ENCODE results near the gene NTN1. TPM values are rescaled to one million over a fixed set of nuclear protein-coding genes. Genes with fewer than 3 reads are reported as not detected.
A peak's percentile ranks its signal among the peaks of the same experiment; 100 is the strongest.

The NTN1 gene
- total and polyA plus RNA-seq, 7 experiments from 2014 or later, result 0.07 to 0.12 (median 0.11) TPM; not detected in 4

DNA sequence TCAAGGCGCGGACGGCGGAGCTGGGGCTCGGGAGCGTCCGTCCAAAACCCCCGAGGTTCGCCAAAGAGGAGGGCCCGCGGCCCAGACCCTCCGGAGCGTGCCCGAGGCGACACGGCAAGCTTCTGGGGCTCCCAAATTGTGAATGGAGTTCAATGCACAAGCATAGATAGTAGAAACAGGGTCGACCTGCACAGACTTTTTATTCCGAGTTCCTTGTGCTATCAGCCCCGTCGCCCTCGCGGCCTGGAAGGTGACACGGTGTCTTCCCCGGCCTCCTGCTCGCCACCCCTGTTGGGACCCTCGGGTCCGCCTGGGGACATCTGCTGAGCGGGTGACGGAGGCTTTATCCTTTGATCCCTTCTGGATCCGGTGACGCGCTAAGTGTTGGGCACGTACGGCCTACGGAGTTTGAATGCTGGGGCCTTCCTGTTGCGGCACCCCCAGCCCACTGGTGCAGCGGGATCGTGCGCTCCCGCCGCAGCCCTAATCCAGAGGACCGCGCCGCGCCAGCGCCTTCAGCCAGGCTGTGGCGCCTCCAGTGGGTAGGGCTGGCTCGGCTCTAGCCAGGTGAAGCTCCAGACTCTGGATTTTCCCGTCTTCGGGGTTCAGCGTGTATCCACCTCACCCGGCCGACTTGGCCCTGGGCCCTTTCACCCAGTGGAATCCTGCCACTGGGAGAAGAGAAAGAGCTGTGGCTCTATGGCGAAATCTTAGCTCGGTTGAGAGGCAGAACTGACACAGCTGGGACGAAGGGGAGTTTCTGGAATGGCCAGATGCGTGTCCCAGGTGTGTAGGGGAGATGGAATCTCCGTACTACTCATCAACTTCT lies 17.0 kb upstream of the NTN1 start:
- POLR2A ChIA-PET, result interaction anchor here (0.6 kb wide), 1 partner anchor 75 kb away, joined by 9 read pairs; no protein-coding TSS in a partner anchor
- peak overlapping the region; percentile 20 for H3K4me3 ChIP-seq (ENCODE audit: low read length)
- ATAC-seq (no peak), DNase-seq (peak in 1 of 9 donors; percentile 7)
- H3K4me3 Mint-ChIP-seq, result peak overlapping the region in 8 of 10 donors; percentile 9 to 81 (median 57)
- H3K27ac Mint-ChIP-seq, result no peak overlapping the region
- no peak overlapping the region for H3K27ac ChIP-seq (ENCODE audit: low read depth, low read length)
- CTCF ChIA-PET, result no interaction called here
- peaks cover 0 to 12% (median 2%) of the 10 kb centered on the region in 11 donors for H3K9me3 Mint-ChIP-seq
- H3K27me3 Mint-ChIP-seq, result peaks cover 65 to 87% (median 74%) of the 10 kb centered on the region in 5 donors
- peaks cover 5 to 18% (median 12%) of the 10 kb centered on the region in 7 donors for H3K4me1 Mint-ChIP-seq
- intact Hi-C loops (cut with micrococcal nuclease), result loop anchor here in 1 of 2 donors (10.0 kb wide), 1 partner anchor 370 kb away; the partner anchor contains the start of gene MYH10
- H3K36me3 ChIP-seq (ENCODE audit: control insufficient read depth in 2 of 3, insufficient read depth in 3 of 3, low read length in 3 of 3), result no peaks in the 10 kb centered on the region
- H3K36me3 Mint-ChIP-seq, result peaks cover 0 to 8% (median 4%) of the 10 kb centered on the region in 5 donors
- peaks cover 0 to 18% of the 10 kb centered on the region in 2 donors for H3K27me3 ChIP-seq (ENCODE audit: control insufficient read depth in 2 of 2, insufficient read depth in 2 of 2, low read length in 2 of 2)
- peaks cover 0 to 14% of the 10 kb centered on the region in 2 donors for H3K4me1 ChIP-seq (ENCODE audit: control insufficient read depth in 2 of 2, insufficient read depth in 2 of 2, low read length in 2 of 2)
- peaks cover 0 to 5% (median 0%) of the 10 kb centered on the region in 3 experiments for H3K9me3 ChIP-seq (ENCODE audit: control insufficient read depth in 2 of 3, low read length in 3 of 3)

DNA sequence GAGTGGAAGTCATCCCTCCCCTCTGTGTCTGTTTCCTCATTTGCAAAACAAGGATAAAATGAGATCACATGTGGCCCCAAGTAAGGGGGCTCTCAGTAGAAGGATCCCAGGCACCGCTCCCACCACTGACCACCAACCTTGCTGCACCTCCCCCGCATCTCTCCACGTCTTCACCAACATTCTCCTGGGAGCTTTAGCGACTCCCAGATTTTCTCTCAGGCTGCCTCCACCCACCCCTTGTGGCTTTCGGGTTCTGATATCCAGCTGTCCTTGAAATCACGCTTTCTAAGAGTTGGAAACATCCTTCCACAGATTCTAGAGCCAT lies 16.4 kb upstream of the NTN1 start:
- POLR2A ChIA-PET, result interaction anchor here (0.6 kb wide), 1 partner anchor 74 kb away, joined by 9 read pairs; no protein-coding TSS in a partner anchor

DNA sequence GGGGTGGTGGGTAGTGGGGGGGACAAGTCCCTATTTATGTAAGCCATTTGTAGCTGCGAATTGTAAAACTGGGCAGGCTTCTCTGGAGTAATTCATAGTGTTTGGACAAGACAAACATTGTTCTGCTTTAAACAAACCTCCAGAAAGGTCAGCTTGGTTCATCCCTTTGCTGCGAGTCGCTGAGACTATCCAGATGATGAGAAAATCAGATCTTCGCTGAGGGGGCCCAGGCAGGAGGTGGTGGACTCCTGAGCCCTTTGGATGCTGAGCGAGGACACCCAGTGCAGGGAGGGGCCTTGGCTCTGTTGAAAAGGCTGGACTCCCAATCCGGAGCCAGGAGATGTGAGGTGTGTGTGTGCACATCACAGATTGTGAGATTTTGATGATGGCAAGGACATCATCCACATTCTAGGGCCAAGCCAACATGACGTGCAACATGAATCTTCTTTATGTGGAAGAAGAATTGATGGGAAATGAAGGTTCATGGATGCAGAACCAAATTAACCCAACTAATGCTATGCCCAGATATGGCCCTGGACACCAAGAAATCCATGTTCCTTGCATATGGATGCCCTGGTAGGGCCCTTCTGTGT lies 15.0 kb upstream of the NTN1 start:
- intact Hi-C loops (cut with micrococcal nuclease), result loop anchor here in 1 of 2 donors (10.0 kb wide), 1 partner anchor 371 kb away; the partner anchor contains the start of gene MYH10
- H3K27me3 ChIP-seq (ENCODE audit: control insufficient read depth in 2 of 2, insufficient read depth in 2 of 2, low read length in 2 of 2), result peaks cover 0 to 18% of the 10 kb centered on the region in 2 donors
- H3K4me3 ChIP-seq (ENCODE audit: low read length), result no peak overlapping the region
- Mint-ChIP-seq H3K27me3 (peaks cover 69 to 86% (median 75%) of the 10 kb centered on the region in 5 donors), H3K36me3 (peaks cover 0 to 10% (median 4%) of the 10 kb centered on the region in 5 donors), H3K4me3 (no peak overlapping the region), H3K27ac (no peak overlapping the region), H3K4me1 (peaks cover 5 to 18% (median 12%) of the 10 kb centered on the region in 7 donors), H3K9me3 (peaks cover 0 to 12% (median 2%) of the 10 kb centered on the region in 11 donors)
- no peak overlapping the region for H3K27ac ChIP-seq (ENCODE audit: low read depth, low read length)
- ATAC-seq (no peak), DNase-seq (no peak)
- H3K4me1 ChIP-seq (ENCODE audit: control insufficient read depth in 2 of 2, insufficient read depth in 2 of 2, low read length in 2 of 2), result peaks cover 0 to 14% of the 10 kb centered on the region in 2 donors
- POLR2A ChIA-PET, result no interaction called here
- no peaks in the 10 kb centered on the region for H3K36me3 ChIP-seq (ENCODE audit: control insufficient read depth in 2 of 3, insufficient read depth in 3 of 3, low read length in 3 of 3)
- CTCF ChIA-PET, result interaction anchor here (0.7 kb wide), 1 partner anchor 12 kb away, joined by 3 read pairs; no protein-coding TSS in a partner anchor
- H3K9me3 ChIP-seq (ENCODE audit: control insufficient read depth in 2 of 3, low read length in 3 of 3), result peaks cover 0 to 5% (median 0%) of the 10 kb centered on the region in 3 experiments

More for the DNA sequence above, 16.4 kb upstream of the NTN1 start:
- H3K27me3 ChIP-seq (ENCODE audit: control insufficient read depth in 2 of 2, insufficient read depth in 2 of 2, low read length in 2 of 2), result peaks cover 0 to 18% of the 10 kb centered on the region in 2 donors
- Mint-ChIP-seq H3K27me3 (peaks cover 70 to 86% (median 75%) of the 10 kb centered on the region in 5 donors), H3K4me3 (peak overlapping the region in 7 of 10 donors; percentile 47 to 81 (median 60)), H3K9me3 (peaks cover 0 to 12% (median 2%) of the 10 kb centered on the region in 11 donors), H3K27ac (no peak overlapping the region), H3K4me1 (peaks cover 5 to 18% (median 12%) of the 10 kb centered on the region in 7 donors), H3K36me3 (peaks cover 0 to 10% (median 4%) of the 10 kb centered on the region in 5 donors)
- intact Hi-C loops (cut with micrococcal nuclease), result loop anchor here in 1 of 2 donors (10.0 kb wide), 1 partner anchor 370 kb away; the partner anchor contains the start of gene MYH10
- H3K4me1 ChIP-seq (ENCODE audit: control insufficient read depth in 2 of 2, insufficient read depth in 2 of 2, low read length in 2 of 2), result peaks cover 0 to 14% of the 10 kb centered on the region in 2 donors
- peaks cover 0 to 5% (median 0%) of the 10 kb centered on the region in 3 experiments for H3K9me3 ChIP-seq (ENCODE audit: control insufficient read depth in 2 of 3, low read length in 3 of 3)
- CTCF ChIA-PET, result no interaction called here
- no peak for ATAC-seq
- H3K4me3 ChIP-seq (ENCODE audit: low read length), result no peak overlapping the region
- DNase-seq, result no peak
- no peak overlapping the region for H3K27ac ChIP-seq (ENCODE audit: low read depth, low read length)
- no peaks in the 10 kb centered on the region for H3K36me3 ChIP-seq (ENCODE audit: control insufficient read depth in 2 of 3, insufficient read depth in 3 of 3, low read length in 3 of 3)

DNA sequence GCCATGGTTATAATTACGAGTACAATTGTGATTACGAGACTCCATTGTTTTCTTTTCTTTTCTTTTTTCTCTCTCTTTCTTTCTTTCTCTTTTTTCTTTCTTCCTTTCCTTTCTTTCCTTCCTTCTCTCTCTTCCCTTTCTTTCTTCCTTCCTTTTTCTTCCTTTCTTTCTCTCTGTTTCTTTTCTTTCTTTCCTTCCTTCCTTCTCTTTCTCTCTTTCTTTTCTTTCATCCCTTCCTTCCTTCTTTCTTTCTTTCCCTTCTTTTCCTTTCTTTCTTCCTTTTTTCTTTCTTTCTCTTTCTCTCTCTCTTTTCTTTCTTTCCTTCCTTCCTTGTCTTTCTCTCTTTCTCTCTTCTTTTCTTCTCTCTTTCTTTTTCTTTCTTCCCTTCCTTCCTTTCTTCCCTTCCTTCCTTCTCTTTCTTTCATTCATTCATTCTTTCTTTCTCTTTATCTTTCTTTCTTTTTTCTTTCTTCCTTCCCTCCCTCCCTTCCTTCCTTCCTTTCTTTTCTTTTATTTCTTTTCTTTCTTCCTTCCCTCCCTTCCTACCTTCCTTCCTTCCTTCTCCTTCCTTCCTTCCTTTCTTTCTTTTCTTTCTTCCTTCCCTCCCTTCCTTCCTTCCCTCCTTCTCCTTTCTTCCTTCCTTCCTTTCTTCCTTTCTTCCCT lies 14.1 kb upstream of the NTN1 start:
- ATAC-seq (no peak), DNase-seq (no peak)
- Histone ChIP-seq H3K27me3 (ENCODE audit: control insufficient read depth in 2 of 2, insufficient read depth in 2 of 2, low read length in 2 of 2) (peaks cover 0 to 18% of the 10 kb centered on the region in 2 donors), H3K4me1 (ENCODE audit: control insufficient read depth in 2 of 2, insufficient read depth in 2 of 2, low read length in 2 of 2) (peaks cover 0 to 14% of the 10 kb centered on the region in 2 donors), H3K4me3 (ENCODE audit: low read length) (no peak overlapping the region), H3K27ac (ENCODE audit: low read depth, low read length) (no peak overlapping the region), H3K9me3 (ENCODE audit: control insufficient read depth in 2 of 3, low read length in 3 of 3) (peaks cover 0 to 5% (median 0%) of the 10 kb centered on the region in 3 experiments), H3K36me3 (ENCODE audit: control insufficient read depth in 2 of 3, insufficient read depth in 3 of 3, low read length in 3 of 3) (no peaks in the 10 kb centered on the region)
- Mint-ChIP-seq H3K27me3 (peaks cover 65 to 78% (median 70%) of the 10 kb centered on the region in 5 donors), H3K36me3 (peaks cover 0 to 10% (median 4%) of the 10 kb centered on the region in 5 donors), H3K27ac (no peak overlapping the region), H3K4me1 (peaks cover 5 to 12% (median 11%) of the 10 kb centered on the region in 7 donors), H3K4me3 (no peak overlapping the region), H3K9me3 (peaks cover 0 to 12% (median 2%) of the 10 kb centered on the region in 11 donors)
- POLR2A ChIA-PET, result interaction anchor here (0.6 kb wide), 1 partner anchor 435 kb away, joined by 5 read pairs; no protein-coding TSS in a partner anchor
- CTCF ChIA-PET, result no interaction called here
- intact Hi-C loops (cut with micrococcal nuclease), result loop anchor here in 1 of 2 donors (10.0 kb wide), 1 partner anchor 372 kb away; the partner anchor contains the start of gene MYH10

DNA sequence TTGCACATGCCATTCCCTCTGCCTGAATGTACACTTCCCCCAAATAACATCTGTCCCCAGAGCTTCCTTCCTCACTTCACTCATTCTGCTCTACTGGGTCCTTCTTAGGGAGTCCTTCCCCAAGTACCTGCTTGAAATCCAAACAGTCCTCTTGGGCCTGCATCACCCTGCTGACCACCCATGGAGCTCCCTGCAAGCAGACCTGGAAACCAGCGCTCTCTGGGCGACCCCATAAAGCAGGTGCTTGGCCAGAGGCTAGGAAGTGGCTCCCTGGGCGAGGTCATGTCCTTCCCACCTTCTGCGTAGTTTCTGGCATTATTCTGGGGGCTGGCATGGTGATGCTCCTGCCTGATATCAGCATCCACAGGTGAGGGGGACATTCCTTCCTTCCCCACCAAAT lies 12.2 kb upstream of the NTN1 start:
- Histone ChIP-seq H3K9me3 (ENCODE audit: control insufficient read depth in 2 of 3, low read length in 3 of 3) (peaks cover 0 to 5% (median 0%) of the 10 kb centered on the region in 3 experiments), H3K4me1 (ENCODE audit: control insufficient read depth in 2 of 2, insufficient read depth in 2 of 2, low read length in 2 of 2) (peaks cover 0 to 2% of the 10 kb centered on the region in 2 donors), H3K27ac (ENCODE audit: low read depth, low read length) (no peak overlapping the region), H3K4me3 (ENCODE audit: low read length) (no peak overlapping the region), H3K27me3 (ENCODE audit: control insufficient read depth in 2 of 2, insufficient read depth in 2 of 2, low read length in 2 of 2) (peaks cover 0 to 7% of the 10 kb centered on the region in 2 donors), H3K36me3 (ENCODE audit: control insufficient read depth in 2 of 3, insufficient read depth in 3 of 3, low read length in 3 of 3) (no peaks in the 10 kb centered on the region)
- no peak overlapping the region for H3K27ac Mint-ChIP-seq
- peaks cover 69 to 77% (median 72%) of the 10 kb centered on the region in 5 donors for H3K27me3 Mint-ChIP-seq
- DNase-seq, result no peak
- ChIA-PET CTCF (no interaction called here), POLR2A (no interaction called here)
- H3K4me3 Mint-ChIP-seq, result no peak overlapping the region
- peaks cover 0 to 6% (median 4%) of the 10 kb centered on the region in 7 donors for H3K4me1 Mint-ChIP-seq
- intact Hi-C loops (cut with micrococcal nuclease), result loop anchor here in 1 of 2 donors (10.0 kb wide), 1 partner anchor 374 kb away; the partner anchor contains the start of gene MYH10
- H3K36me3 Mint-ChIP-seq, result peaks cover 0 to 10% (median 5%) of the 10 kb centered on the region in 5 donors
- peaks cover 0 to 12% (median 2%) of the 10 kb centered on the region in 11 donors for H3K9me3 Mint-ChIP-seq
- ATAC-seq, result no peak

Measured in naive thymus-derived CD4-positive, alpha-beta T cell (primary cell).